Adipocyte (in vitro differentiated cells): Measurements from ENCODE around the gene ANKRD13D.

Source experiments
- DNase-seq: peaks from one replicate; pipeline ENCODE4 v3.0.0-alpha.2; 2015; ENCODE audit warnings: low read depth
- H3K27me3 ChIP-seq: replicated peaks from 2 replicates; pipeline ENCODE4 v1.7.0; 2013; ENCODE audit warnings: mild to moderate bottlenecking, low read length, moderate library complexity; ENCODE audit not compliant: control insufficient read depth, insufficient read depth
- H3K36me3 ChIP-seq: 2 replicates; pipeline ENCODE4 v1.7.0; 2013; ENCODE audit warnings: low read length, mild to moderate bottlenecking, moderate library complexity; ENCODE audit not compliant: control insufficient read depth, insufficient read depth, severe bottlenecking
- H3K4me1 ChIP-seq: 2 replicates; pipeline ENCODE4 v1.7.0; 2013; ENCODE audit warnings: mild to moderate bottlenecking, low read length, moderate library complexity; ENCODE audit not compliant: control insufficient read depth, insufficient read depth
- H3K4me3 ChIP-seq: 2 replicates; pipeline ENCODE4 v1.7.0; 2013; ENCODE audit warnings: mild to moderate bottlenecking, low read length, moderate library complexity
- H3K9ac ChIP-seq: 2 replicates; pipeline ENCODE4 v1.7.0; 2013; ENCODE audit warnings: mild to moderate bottlenecking, low read length, moderate library complexity
- H3K9me3 ChIP-seq: 2 replicates; pipeline ENCODE4 v1.7.0; 2013; ENCODE audit warnings: mild to moderate bottlenecking, low read length, moderate library complexity; ENCODE audit not compliant: control insufficient read depth

Gene ANKRD13D

DNA sequence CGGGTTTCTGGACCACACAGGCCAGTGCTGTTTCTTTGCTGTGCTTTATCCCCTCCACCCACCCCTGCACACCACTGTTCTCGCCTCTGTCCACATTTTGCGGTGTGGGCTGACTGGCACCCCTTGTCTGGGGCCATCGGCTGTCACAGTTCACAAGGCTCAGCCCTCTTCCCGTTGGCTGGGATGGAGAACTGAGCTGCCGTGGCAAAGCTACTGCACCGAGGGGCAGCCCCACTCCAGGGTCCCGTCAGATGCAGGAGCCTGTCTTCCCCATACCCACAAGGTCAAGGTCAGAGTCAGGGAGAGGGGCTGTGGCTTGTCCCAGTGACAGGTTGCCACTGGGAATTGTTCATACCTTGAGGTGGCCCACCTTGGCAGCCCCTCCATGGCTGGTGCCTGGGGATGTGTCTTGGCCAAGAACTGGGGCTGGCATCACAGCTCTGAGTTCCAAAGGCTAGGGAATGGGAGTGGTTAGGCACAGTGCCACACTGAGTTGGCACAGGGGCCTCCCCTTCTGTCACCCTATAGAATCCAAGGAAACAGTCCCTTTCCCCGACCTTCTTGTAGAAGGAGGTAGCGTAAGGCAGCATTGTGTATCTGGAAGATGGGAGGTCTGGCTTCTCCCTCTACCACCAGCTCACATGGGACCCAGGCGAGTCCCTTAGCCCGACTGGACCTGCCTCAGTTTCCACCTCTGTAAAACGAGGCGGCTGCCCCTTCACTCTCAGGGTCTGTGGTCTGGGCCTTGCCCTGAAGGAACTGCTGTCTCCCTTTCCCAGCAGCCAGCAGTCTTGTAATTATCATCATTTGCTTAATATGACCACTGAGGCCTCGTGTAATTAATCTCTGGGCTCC lies 19.5 kb upstream of the ANKRD13D start:
- Histone ChIP-seq H3K4me3 (peak overlapping the region; percentile 32), H3K27me3 (no peaks in the 10 kb centered on the region), H3K4me1 (peaks cover 60% of the 10 kb centered on the region), H3K36me3 (no peaks in the 10 kb centered on the region), H3K9ac (peak overlapping the region; percentile 68), H3K9me3 (no peaks in the 10 kb centered on the region)
- DNase-seq, result no peak

DNA sequence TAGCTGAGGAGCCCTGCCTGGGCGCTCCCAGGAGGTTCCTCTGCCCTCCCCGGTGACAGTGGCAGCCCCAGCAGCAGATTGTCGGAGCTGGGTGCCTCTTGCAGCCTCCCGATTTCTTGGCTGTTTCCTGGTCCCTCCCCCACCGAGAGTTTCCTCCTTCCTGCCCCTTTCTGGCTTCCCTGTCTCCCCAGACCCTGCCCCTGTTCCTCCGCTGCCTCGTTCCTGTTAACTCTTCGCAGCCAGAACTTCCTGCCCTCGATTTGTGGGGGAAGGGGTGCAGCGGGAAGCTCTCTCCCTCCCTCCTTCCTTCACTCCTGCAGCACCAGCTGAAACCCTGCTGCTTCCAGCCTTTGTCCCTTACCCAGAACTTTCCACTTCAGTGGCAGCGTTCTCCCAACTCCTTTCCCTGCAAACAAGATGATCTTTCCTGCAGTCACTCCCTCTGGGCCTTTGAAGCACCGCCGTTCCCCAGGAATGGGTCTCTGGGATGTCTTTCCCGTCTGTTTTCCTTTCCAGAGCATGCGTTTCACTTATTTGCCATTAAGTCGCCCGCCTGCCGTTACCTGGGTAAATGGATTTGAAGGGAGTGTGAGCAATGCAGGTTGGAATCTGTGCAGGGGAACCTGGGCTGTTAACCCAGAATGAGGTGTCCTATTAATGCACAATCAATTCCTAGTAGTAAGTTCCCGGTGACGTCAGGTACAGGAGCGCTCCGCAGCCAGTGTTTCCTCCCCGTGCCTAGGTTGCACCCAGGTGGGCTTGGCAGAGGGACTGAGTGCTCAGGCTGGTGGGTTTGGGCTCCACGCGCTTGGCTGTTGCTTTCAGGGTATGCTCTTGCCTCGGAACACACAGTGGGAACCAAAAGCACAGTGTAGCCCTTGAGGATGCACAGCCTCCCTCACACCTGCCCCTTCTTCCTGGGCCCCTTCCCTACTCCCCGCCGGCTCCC lies 18.6 kb upstream of the ANKRD13D start:
- Histone ChIP-seq H3K4me1 (peaks cover 60% of the 10 kb centered on the region), H3K36me3 (no peaks in the 10 kb centered on the region), H3K4me3 (peak overlapping the region; percentile 32), H3K9me3 (no peaks in the 10 kb centered on the region), H3K27me3 (no peaks in the 10 kb centered on the region), H3K9ac (peak overlapping the region; percentile 68)
- DNase-seq, result no peak

DNA sequence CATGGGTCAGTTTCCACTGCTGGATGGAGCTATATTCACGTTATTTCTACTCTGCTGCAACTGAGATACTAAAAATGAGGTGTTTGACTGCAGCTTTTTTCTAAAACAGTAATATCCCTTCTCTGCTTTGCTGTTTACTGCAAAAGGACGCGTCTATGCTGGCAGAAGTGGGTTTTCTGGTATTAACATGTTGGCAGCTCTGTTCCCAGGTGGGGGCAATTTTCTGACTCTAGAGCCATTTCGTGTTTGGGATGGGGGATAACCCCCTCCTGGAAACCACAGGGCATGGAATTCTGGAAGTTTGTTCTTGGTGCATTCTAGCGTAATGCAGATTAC lies 17.9 kb upstream of the ANKRD13D start:
- H3K9me3 ChIP-seq, result no peaks in the 10 kb centered on the region
- no peak overlapping the region for H3K4me3 ChIP-seq
- peaks cover 55% of the 10 kb centered on the region for H3K4me1 ChIP-seq
- no peaks in the 10 kb centered on the region for H3K36me3 ChIP-seq
- H3K9ac ChIP-seq, result no peak overlapping the region
- DNase-seq, result no peak
- H3K27me3 ChIP-seq, result no peaks in the 10 kb centered on the region

DNA sequence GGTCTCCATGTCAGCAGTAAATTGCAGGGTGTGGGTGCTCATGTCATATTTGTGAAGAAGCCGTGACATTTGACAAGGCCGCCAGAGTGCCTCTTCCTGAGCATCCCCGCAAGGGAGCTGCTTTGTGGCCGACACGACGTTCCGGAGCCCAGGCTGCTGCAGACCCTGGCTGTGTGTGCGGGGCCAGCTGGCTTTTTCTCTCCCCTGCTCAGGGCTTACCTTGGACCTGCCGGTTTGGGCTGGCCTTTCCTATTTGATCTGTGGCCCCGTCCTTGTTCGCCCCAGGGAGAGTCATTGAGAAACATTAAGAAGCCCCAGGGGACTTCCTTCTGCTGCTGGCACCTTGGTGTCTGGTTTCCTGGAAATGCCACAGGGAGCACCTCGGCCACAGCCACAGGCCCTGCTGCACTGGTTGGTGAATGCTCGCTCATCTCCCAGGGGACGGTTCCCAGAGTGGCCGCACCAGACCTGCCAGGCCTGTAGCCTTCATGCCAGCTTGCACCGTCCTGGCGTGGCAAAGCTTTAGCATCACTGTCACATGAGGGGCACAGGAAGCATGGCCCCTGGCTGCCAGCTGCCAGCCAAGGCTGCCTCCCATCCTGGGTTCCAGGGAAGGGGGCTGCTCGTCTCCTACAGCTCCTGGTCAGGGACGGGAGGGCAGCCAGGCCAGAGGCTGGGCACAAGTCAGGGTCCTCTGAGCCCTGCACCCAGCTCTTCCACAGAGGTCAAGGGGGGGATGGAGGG lies 17.4 kb upstream of the ANKRD13D start:
- DNase-seq, result no peak
- Histone ChIP-seq H3K4me3 (no peak overlapping the region), H3K36me3 (no peaks in the 10 kb centered on the region), H3K27me3 (no peaks in the 10 kb centered on the region), H3K9ac (no peak overlapping the region), H3K4me1 (peaks cover 58% of the 10 kb centered on the region), H3K9me3 (no peaks in the 10 kb centered on the region)

DNA sequence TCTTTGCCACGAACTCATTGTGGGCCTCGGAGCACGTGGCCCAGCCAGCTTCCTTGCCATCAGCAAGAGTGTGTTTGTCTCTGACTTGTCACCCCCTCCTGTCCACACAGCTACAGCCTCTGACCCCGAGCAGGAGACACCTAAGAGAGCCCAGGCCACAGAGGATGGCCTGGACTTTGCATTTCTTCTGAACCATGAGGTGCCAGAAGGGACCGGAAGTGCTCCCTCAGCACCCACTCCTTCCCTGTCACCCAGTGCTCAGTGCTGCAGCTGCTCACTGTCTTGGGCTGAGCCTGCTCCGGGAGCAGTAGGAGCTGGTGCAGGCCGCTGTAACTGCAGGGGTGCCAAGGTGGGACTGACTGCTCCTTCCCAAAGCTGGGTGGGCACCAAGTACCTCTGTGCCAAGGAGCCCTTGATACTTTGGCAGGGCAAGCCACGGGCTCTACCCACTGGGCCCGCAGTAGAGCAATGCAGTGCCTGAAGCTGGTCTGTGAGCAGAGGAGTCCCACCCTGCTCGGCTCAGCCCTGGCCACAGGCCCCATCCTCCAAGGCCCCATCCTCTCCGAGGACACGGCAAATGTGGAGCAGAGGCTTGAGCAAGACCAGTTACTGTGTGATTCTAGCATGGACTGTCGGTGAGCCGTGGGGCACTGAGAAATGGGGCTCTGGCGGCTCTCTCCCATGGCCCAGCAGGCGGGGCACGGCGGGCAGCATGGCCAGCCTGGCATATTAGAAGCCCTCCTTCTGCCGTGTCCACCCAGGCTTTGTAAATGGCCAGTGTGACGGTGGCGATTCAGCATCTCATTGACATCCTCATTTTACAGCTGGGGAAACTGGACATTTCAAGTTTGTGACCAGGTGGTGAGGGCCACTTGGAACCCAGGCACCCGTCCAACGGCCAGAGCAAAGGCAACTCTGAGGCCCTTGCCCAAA lies 16.5 kb upstream of the ANKRD13D start:
- Histone ChIP-seq H3K4me3 (no peak overlapping the region), H3K4me1 (peaks cover 61% of the 10 kb centered on the region), H3K27me3 (no peaks in the 10 kb centered on the region), H3K9me3 (no peaks in the 10 kb centered on the region), H3K9ac (peak overlapping the region; percentile 43), H3K36me3 (no peaks in the 10 kb centered on the region)
- DNase-seq, result no peak

DNA sequence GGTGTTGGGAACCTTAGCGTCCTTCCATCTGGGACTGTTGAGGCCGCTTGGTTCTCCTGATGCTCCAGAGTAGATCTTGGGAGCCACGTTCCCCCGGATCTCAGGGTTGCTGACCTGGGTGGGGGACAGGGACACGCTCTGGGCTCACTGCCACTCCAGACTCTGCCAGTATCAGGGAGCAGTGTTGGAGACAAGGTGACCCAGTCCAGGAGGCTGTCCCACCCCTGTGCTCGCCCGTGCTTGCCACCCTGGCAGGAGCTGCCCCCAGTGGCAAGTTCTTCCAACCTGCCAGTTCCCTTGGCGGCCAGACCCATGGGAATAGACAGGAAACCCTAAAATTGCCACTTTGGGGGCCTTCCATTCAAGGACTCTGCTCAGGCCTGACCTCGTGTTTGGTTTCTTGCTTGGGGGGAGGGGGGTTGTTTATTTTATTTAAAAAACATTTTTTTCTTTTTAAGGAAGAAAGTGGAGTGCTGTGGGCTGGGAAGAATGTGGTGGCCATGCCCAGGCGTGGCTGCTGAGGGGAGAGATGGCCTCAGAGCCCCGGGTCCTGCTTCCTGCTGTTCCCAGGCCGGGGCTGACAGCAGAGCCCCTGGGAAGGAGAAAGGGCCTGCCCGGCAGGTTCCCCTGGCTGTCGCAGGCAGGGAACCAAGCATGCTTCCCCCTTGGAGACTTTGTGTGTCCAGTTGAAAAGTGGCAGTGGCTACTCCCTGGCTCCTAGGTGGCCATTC lies 15.7 kb upstream of the ANKRD13D start:
- Histone ChIP-seq H3K4me1 (peaks cover 58% of the 10 kb centered on the region), H3K4me3 (no peak overlapping the region), H3K27me3 (no peaks in the 10 kb centered on the region), H3K36me3 (no peaks in the 10 kb centered on the region), H3K9ac (peak overlapping the region; percentile 43), H3K9me3 (no peaks in the 10 kb centered on the region)
- no peak for DNase-seq

DNA sequence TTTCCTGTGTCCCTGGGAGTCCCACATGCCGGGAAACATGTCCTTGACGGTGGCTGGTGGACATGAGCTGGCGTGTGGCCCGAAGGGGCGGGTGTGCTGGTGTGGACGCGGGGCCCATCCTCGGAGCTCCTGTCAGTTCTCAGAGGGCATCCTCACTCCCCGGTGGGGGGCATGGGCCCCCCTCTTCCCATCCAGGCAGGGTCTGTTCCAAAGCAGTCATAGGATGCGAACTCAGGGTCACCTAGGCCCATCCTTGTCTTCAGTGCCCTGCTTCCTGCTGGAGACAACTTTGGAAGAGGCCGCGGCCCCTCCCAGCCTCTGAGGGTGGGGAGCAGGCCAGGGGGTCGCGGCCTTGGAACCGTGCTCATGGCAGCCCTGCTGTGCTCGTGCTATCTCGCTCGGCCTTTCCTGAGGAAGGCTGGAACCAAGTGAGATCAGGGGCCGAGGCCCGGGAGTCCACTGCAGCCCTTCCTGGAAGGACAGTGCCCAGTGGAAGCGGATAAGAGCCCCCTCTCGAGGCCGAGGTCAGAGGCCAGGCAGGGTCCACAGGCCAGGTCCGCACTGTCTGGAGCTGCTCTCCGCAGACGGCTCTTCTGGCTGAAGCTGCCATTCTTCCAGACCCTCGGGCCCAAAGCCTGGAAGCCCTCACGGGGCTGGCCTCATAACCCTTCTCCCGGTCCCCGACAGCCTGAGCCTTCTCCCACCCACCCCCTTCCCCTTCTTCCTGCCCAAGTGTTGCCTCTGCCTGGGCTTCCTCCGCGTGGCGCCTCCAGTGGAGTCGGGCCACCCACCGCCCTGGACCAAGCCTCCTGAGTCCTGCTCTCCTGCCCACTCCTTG lies 14.1 kb upstream of the ANKRD13D start:
- no peak overlapping the region for H3K4me3 ChIP-seq
- H3K4me1 ChIP-seq, result peaks cover 48% of the 10 kb centered on the region
- no peaks in the 10 kb centered on the region for H3K27me3 ChIP-seq
- no peak for DNase-seq
- no peaks in the 10 kb centered on the region for H3K9me3 ChIP-seq
- H3K9ac ChIP-seq, result peak overlapping the region; percentile 42
- H3K36me3 ChIP-seq, result peaks cover 12% of the 10 kb centered on the region

DNA sequence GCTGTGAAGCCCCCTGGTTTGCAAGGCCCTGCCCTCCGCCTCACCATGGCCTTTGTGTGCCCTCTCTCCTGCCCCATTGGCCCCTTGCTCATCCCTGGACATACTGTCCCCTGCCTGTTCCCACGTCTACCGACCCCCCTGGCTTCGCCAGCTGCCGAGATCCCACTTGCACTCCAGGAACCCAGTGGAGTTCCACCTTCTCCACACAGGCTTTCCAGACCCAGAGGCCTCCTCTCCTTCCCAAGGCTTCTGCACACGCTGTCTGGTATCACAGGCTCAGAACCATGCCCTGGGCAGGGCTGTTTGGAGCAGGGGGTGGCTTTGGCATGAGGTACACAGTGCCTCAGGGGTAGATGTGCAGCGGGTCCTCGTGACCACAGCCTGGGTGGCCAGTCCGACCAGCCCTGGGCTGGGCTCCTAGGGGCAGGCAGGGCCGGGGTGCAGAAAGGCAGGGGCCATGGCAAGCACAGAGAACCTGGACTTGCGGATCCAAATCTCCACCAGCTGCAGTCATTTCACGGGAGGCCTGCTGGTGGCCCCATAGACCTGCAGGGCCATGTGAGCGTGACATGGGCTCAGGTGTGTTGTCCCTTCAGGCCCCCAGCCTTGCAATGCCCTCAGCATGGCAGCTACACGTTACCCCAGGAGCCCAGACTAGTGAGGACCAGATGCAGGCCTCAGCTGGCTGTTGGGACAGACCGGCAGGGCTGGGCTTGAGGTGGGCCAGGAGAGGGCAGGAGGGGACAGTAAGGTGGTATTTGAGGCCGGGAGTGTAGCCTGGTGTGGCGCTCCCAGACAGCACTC lies 13.3 kb upstream of the ANKRD13D start:
- DNase-seq, result no peak
- peaks cover 18% of the 10 kb centered on the region for H3K36me3 ChIP-seq
- H3K9me3 ChIP-seq, result no peaks in the 10 kb centered on the region
- no peak overlapping the region for H3K4me3 ChIP-seq
- peaks cover 41% of the 10 kb centered on the region for H3K4me1 ChIP-seq
- peak overlapping the region; percentile 42 for H3K9ac ChIP-seq
- no peaks in the 10 kb centered on the region for H3K27me3 ChIP-seq

DNA sequence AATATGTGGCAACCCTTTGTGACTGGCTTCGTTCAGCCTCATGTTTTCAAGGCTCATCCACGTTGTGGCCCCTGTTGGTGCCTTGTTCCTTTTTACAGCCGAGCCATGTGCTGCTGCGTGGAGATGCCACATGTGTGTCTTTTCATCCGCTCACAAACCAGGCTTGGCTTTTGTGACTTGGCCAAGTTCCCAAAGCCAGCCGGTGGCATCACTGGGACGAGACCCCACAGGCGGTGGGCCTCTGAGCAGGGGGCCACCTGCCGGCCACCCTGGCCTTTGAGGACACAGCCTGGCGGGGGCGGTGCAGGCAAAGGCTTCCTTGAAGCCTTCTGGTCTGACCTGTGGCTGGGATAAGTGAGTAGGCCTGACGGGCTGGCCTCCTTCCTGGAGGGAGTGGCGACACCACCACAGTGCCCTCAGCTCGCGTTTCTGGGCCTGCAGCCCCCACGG lies 12.3 kb upstream of the ANKRD13D start:
- no peak for DNase-seq
- peaks cover 28% of the 10 kb centered on the region for H3K36me3 ChIP-seq
- H3K9me3 ChIP-seq, result no peaks in the 10 kb centered on the region
- H3K27me3 ChIP-seq, result no peaks in the 10 kb centered on the region
- H3K4me1 ChIP-seq, result peaks cover 37% of the 10 kb centered on the region
- peak overlapping the region; percentile 78 for H3K4me3 ChIP-seq
- peak overlapping the region; percentile 89 for H3K9ac ChIP-seq
